GM04504 (cell line): ENCODE measurements around the gene VIT.

Experiments
- DNase-seq: peaks from one replicate; pipeline ENCODE4 v3.0.0-alpha.2; 2012; ENCODE audit warnings: low read depth

The VIT gene

GRCh38 chr2:36710858-36711515 is 14.5 kb downstream of the VIT start:
- no peak for DNase-seq

GRCh38 chr2:36711741-36712314 is 15.3 kb downstream of the VIT start:
- no peak for DNase-seq

- DNase-seq: no peak
Measured at GRCh38 chr2:36713310-36713709, 16.8 kb downstream of the VIT start.

DNA sequence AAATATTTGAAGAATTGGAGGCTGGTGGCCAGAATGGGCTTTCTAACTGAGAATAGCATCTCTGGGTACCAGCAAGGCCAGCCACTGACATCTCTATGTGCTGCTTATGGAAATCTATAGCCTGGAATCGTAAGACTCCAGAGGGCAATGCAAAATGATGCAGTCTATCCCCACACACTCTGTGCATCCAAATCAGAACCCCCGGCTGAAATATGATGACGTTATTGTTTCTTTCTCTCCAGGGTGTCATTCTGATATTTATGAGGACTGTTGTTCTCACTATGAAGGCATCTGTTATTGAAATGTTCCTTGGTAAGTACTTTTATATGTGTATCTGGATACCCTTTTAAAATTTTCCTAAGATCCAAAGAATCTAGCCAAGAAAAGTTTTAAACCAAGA is 19.6 kb downstream of the VIT start:
- DNase-seq: no peak

DNA sequence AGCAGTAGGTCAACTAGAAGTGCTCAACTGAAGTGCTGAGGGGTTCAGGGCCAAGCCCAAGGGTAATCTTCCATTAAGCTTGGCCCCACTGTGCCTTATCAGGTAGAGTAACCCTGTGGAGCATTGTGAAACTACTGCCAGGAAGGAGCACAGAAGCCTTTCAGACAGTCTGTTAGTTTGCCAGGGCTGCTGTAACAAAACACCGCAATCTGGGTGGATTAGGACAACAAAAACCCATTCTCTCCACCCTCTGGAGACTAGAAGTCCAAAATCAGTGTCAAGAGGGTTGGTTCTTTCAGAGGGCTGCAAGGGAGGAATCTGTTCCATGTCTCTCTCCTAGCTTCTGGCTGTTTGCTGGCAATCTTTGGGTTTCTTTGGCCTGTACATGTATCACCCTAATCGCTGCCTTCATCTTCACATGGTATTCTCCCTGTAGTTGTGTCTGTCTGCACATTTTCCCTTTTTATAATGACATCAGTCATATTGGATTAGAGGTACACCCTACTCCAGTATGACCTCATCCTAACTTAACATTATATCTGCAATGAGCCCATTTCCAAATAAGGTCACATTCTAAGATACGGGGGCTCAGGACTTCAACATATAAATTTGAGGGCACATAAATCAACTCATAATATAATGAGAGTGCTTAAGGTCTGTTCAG is 21.2 kb downstream of the VIT start:
- no peak for DNase-seq

GRCh38 chr2:36727550-36727949 is 31.0 kb downstream of the VIT start:
- DNase-seq: no peak

DNA sequence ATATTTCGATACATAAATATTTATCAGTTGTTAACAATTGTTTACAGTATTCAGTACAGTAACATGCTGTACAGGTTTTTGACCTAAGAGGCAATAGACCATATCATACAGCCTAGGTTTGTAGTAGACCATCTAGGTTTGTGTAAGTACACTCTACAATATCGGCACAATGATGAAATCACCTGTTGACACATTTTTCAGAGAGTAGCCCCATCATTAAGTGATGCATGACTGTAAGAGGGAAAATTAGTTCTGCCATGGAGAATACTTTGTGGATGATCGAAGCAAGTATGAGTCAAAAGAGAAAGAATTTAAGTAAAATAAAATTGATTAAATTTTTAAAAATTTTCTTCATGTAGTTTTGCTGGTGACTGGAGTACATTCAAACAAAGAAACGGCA is 32.6 kb downstream of the VIT start:
- no peak for DNase-seq

- DNase-seq: peak; percentile 89
Measured at GRCh38 chr2:36731941-36732672, 35.6 kb downstream of the VIT start.

GRCh38 chr2:36732673-36733036 is 36.1 kb downstream of the VIT start:
- DNase-seq: no peak

DNA sequence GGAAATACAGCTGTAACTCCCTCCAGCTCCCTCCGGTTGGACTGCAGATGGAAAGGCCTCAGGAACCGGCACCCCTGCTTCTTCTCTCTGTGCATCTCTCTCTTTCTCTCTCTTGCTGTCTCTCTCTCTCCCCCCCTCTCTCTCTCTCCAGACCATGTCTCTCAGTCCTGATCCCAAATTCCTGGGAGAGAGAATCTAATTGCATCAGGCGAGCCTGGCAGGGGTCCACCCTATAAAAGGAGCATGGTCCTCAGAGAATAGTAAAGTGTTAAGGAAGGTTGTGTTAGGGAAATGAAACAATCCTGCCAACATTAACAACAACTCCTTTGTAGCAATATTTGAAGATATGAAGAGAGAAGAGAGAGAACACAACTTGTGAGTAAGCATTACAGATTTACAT is 36.7 kb downstream of the VIT start:
- no peak for DNase-seq

GRCh38 chr2:36734304-36734703 is 37.8 kb downstream of the VIT start:
- no peak for DNase-seq

DNA sequence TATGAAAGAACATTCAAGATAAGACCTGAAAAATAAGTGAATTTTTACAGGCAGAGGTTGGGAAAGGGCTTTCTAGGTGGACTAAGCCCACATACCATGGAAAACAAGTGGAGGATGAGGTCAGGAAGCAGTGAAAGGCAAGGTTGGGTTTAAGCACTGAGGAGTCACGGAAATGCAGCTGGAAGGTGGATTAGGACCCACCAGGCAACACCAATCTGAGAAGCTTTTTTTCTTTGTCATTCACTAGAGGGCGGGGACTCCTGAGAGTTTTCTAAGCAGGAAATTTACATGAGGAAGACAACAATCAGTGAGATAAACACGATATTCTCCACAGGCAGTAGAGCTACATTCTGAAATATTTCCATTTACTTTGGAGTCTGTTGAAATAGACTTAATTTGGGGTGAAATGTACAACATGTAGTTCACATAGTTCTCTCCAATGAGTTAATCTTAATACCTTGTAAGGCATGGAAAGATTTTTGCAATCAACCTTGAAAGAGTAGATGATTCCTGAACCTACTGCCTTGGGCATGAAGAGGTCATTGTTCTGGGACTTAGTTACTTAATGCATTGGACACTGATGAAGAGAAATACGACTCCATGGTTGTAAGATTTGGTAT is 40.7 kb downstream of the VIT start:
- DNase-seq: no peak

DNA sequence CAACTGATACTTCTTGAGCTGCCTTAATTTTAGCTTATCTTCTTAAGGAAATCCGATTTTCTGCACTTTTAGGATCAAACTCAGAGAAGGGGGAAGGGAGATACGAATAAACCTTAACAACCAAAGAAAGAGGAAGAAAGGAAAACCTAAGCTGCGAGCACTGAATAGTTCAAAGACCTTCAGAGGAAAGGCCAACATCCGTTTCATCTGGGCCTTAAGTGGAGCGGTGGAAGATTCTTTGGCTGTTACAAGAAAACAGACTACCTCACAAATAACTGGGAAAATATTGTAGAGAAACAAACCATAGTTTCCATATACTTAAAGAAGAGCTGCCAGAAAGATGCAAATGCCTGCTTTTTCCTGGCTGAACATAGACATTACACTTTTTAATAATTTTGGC is 43.6 kb downstream of the VIT start:
- DNase-seq: no peak

GRCh38 chr2:36741188-36741837 is 44.8 kb downstream of the VIT start:
- DNase-seq: no peak

GRCh38 chr2:36743954-36744353 is 47.4 kb downstream of the VIT start:
- no peak for DNase-seq

DNA sequence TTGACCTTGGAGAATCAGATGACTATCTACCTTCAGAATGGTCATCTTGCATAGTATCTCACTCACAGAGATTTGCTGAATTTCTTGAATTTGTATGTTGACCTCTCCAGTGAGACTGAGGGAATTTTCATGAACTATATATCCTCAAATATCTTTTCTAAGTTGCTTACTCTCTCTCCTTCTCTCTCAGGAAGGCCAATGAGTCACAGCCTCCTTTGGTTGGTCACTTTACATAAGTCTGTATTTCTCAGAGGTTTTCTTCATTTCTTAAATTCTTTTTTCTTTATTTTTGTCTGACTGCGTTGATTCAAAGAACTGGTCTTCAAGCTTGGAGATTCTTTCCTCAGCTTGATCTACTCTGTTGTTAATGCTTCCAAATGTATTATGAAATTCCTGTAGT is 51.7 kb downstream of the VIT start:
- no peak for DNase-seq

DNA sequence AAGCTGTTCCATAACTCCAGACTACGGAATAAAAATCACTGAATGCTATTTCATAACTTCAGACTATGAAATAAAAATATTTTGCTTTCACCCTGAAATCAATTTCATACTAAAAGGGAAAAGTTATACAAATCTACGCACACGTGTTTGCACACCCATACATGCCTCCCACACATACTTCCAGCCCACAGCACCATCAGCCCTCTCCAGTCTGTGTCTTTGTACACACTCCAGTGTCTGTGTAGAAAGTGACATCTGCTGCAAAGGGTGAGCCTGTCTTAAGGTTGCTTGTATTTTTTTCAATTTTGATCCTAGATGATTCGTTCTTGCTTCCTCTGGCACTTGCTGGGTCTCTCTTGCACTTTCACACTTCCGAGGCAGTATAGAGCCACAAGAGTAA is 53.6 kb downstream of the VIT start:
- DNase-seq: no peak

DNA sequence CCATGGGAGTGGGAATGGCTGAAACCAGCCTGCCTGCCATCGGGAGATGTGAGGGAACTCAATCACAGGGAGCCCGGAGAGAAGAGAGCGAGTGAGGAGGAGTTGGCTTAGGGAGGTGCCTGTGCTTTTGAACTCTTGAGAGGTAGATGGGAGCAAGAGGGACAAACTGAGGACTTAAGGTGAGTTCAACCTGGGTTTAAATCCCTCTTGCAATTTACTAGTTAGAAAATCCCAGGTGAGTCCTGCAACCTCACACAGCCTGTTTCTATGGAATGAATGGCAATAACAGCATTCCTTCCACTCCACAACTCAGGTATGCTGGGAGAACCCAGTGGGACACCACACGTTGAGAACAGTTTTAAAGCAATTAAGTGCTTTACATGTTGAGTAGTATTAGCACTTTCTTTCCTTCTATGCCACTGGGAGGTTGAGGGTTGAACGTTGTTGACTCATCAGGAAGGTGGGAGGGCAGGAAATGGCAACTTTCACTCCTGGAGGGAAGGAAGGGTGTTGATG is 57.3 kb downstream of the VIT start:
- DNase-seq: no peak

- DNase-seq: no peak
Measured at GRCh38 chr2:36754578-36754977, 58.1 kb downstream of the VIT start.

- no peak for DNase-seq
Measured at GRCh38 chr2:36756438-36756837, 59.9 kb downstream of the VIT start.

DNA sequence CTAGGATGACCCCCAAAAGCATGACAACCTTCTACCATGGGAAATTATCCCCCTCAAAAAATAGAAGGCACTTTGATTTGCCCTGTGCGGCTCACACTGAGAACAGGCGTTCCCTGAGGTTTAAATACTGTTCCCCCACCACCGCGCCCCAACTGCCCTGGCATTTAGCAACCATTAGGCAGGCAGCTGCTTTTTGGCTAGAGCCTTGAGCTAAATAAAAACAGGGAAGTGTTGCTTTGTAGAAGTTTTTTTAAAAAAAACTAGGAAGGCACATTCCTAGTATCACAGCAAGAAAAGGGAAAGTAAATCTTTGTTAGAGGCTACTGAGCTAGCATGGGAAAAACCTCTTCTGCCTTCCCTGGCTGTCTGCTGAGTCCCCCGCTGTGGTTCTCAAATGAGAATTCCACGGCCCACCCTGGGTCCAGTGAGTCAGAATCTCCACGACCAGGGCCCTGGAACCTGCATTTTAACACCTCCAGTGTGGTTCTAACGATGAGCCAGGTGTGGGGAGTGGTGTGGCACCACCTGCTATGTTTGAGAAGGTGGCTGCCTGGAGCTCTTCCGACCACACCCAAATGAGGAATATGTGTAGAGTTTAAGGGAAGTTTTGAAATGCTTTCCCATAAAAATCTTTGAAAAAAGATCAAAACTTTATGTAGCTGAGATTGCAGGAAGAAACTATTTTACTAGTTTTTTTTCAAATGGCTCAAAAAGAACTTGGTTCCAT is 66.4 kb downstream of the VIT start:
- no peak for DNase-seq
